Astrocyte of the hippocampus (primary cell): ENCODE measurements around the gene KSR2.
"Not testable (repeated sequence)": the region's sequence is repeated elsewhere in the genome, so short reads cannot be mapped to it uniquely, and the experiment has no call there.

Experiments used
- DNase-seq: peaks from one replicate; pipeline ENCODE4 v3.0.0; 2011; ENCODE audit warnings: low read depth, low spot score

KSR2 gene

DNA sequence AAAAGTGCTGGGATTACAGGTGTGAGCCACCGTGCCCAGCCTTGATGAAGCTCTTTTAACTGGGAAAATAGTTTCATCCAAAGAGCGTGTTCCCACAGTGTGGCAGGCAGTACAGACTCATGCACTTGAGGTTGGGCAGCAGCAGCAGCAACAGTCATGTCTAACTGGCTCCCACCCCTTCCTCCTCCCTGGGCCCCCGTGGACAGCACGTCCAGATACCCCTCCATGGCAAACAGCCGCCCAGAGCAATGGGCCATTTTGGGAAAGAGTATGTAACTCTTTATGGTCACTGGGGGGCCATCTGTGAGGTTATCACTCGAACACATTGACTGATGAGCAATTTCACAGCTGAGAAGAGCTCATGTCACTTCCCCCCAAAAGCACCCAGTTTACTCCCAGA is 328.3 kb downstream of the KSR2 start:
- DNase-seq: no peak

DNA sequence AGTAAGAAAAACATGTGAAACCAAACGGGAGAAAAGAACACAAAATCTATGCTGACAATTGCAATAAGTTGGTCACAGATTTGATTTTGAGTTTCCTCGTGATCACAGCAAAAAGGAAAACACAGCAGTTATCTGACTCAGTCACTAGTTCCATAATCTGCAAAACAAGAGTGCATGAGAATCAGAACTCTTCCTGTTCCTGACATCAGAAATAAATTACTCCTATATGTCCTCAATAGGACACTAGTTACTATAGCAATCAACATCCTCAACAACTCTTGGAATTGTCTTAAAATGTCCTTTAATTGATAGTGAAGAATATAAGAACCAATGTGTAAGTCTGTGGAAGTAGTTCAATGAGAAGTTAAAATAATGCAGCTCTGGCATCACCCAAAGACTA is 339.3 kb downstream of the KSR2 start:
- DNase-seq: no peak

DNA sequence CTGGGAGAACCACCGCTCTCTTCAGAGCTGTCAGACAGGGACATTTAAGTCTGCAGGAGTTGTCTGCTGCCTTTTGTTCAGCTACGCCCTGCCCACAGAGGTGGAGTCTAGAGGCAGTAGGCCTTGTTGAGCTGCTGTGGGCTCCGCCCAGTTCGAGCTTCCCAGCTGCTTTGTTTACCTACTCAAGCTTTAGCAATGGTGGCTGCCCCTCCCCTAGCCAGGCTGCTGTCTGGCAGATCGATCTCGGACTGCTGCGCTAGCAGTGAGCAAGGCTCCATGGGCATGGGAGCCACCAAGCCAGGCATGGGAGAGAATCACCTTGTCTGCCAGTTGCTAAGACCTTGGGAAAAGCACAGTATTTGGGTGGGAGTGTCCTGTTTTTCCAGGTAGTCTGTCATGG is 340.1 kb downstream of the KSR2 start:
- DNase-seq: not testable (repeated sequence)

GRCh38 chr12:117622741-117623140 is 346.0 kb downstream of the KSR2 start:
- DNase-seq: no peak

DNA sequence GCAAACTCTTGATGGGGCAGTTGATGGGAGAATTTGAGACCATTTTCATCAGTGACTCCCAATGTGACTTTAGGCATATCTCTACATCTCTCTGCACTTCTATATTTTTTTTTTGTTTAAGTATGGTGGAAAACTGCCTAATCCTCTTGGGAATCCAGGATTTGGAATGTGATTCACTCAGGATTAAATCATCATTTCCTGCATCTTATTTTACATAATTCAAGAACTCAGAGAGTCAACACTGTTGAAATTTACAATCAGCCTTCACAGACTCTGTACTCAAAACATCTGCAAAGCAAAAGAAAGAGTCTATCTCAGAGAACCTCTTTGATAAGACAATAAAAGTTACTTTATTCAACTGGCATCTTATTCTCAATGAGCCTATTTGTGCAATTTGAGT is 346.7 kb downstream of the KSR2 start:
- DNase-seq: no peak

GRCh38 chr12:117607778-117608177 is 361.0 kb downstream of the KSR2 start:
- DNase-seq: no peak

DNA sequence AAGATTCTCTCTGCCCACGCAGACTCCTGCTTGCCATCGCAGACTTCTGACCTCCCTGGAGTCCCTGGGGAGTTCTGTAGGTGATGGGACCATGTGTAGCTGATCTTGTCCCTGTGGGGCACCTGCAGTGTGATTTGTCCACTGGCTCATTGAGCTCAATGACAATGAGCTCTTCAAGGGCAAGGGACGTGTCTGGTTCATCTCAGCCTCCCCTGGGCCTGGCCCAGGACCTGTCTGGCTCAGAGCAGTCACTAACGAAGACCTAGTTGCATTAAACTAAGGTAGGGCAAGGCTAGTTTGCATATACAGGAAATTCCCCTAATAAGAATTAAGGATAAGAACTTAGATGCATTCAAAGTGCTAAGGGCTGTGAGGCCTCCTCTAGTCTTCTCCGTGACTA is 361.8 kb downstream of the KSR2 start:
- DNase-seq: no peak

DNA sequence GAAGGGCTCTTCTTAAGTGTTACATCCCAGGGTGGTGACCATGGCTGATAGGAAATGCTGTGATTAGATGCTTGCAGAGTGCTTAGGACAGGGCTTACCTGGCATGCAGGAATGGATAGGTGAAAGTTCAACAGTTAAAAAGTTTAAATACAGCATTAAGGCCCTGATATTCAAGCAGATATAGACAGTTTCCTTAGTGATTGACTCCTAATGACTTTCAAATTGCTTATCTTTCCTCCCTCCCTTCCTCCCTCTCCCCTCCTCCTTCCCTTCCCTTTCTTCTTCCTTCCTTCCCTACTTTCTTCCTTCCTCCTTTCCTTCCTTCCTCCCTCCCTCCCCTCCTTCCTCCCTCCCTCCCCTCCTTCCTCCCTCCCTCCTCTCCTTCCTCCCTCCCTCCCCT is 362.8 kb downstream of the KSR2 start:
- no peak for DNase-seq

GRCh38 chr12:117603316-117604113 is 365.3 kb downstream of the KSR2 start:
- no peak for DNase-seq

GRCh38 chr12:117599849-117600248 is 368.9 kb downstream of the KSR2 start:
- DNase-seq: no peak

GRCh38 chr12:117596968-117597367 is 371.8 kb downstream of the KSR2 start:
- no peak for DNase-seq

GRCh38 chr12:117595751-117596150 is 373.0 kb downstream of the KSR2 start:
- no peak for DNase-seq

DNA sequence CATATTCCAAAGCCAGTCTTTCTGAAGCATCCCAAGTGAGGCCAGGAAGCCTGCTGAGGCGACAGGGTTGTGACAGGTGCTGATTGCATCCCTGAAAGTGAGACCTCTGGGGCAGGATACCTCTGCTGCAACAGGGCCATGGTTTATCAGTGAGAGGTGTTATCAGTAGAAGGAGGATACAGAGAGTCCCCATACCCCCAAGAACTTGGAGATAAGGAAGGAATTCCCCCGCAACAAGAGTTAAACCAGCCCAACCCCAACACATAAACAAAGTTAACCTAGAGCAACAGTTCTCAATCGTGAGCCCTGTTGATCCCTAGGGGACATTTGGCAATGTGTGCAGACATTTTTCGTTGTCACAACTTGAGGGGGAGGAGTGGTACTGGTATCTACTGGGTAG is 374.3 kb downstream of the KSR2 start:
- DNase-seq: no peak

DNA sequence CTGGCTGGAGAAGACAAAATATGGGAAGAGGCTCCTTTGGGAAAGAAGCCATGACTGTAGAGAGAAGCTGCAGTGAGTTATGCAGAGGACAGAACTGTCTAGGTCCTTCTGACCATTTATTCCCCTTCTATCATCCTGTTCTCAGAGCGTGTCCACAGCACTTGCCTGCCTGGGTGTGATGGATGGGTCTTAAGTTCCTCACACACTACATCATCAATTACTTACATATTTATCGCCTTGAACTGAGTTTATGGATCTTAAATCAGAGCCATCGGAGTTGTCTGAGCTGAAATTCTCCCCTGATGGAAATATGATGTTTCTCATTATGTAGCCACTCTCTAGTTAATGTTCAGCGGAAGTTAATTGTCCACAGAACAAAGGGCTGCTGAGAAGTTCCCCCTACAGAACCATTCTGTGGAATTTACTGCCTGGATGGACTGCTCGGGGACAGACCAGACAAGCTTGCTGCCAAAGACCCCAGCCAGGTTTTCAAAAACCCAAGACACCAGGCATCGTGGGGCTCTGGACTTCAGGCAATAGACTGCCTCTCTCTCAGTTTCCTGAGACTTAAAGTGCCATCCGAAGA is 374.9 kb downstream of the KSR2 start:
- DNase-seq: no peak

DNA sequence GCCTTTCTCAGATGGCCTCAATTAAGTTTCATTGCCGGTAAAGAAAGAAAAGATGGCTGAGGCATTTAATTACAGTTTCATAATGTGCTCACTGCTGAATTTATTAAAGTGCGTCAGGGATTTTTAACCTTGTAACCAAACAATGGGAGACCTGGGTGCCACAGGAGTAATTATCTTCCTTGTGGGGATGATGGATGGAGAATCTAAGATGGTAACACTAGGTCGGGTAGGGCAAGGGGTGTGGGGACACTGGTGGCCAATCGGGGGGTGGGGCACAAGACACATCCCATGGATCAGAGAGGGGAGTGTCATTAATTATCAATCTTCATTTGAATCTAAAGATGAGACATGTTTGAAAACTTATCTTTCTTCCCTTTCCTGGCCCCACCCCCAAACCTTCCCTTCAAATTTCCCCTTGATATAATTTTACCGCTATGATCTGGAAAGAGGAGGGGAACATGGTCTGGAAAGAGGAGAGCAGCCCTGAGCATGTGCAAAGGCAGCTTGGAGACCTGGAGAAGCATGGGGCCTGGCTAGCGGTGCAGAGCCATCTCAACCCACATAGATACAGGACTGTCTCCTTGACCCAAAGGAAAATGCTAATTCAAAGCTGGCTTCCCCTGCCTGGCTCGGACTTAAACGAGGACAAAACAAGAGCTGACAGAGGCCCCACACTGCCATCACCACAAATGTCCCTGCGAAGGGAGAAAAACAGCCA is 376.0 kb downstream of the KSR2 start:
- no peak for DNase-seq

DNA sequence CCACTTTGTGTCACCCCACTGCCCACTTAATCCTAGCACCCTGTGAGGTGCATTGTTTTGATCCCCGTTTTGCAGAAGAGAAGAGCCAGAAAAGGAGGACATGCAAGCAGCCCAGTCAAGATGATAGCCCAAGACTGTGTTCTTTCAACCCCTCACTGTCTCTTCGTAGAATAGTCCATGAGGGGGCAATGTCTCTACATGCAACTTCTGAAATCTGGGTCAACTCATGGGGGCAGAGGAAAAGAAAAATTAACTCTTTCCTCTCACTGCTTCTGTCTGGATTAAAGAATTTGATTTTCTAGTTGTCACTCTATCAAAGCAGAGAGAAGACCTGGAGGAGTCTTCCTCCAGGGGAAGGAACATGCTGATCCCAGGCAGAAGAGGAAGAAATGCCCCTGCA is 377.8 kb downstream of the KSR2 start:
- DNase-seq: no peak

DNA sequence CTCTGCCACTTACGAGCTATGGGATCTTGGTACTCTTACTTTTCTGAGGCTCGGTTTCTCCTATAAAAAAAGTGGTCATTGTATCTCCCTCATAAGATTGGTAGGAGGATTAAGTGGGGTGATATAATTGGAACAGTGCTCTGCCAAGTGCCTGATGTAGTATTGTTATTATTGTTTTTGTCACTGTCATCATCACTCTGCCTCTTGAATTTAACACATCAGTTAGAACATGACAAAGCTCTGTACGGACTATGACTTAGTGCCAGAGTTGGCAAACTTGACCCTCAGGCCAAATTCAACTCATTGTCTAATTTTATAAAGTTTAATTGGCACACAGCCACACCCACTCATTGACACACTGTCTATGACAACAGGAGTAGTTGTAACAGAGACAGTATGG is 378.4 kb downstream of the KSR2 start:
- no peak for DNase-seq

GRCh38 chr12:117589021-117589420 is 379.8 kb downstream of the KSR2 start:
- no peak for DNase-seq

DNA sequence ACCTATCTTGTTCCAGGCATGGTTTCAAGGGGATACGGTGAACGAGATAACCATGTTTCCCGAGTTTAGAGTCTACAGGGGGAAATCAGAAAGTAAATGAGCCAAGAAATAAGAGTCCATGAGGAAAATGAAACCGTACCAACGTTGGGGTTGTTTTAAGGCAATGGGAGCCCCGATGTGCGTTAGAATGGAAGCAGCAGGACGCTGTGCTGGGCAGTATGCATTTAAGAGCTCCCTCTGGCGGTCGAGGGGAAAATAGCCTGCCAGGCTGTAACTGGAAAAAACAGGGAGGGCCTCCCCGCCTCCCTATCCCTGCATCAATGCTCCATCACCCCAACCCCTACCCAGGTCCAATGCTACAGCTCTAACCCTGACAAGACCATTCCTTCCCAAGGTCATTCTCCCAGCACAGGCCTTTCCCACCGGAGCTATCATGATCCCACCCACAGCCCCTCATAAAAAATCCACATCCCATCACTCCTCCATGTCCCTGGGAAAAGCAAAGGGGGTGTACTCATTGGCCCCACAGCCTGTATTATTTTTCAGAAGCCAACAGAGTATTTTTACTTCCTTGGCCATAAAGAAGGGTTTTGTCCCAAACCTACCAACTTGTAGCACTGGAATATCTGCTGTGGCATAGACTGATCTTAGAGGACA is 381.0 kb downstream of the KSR2 start:
- DNase-seq: peak; percentile 57

DNA sequence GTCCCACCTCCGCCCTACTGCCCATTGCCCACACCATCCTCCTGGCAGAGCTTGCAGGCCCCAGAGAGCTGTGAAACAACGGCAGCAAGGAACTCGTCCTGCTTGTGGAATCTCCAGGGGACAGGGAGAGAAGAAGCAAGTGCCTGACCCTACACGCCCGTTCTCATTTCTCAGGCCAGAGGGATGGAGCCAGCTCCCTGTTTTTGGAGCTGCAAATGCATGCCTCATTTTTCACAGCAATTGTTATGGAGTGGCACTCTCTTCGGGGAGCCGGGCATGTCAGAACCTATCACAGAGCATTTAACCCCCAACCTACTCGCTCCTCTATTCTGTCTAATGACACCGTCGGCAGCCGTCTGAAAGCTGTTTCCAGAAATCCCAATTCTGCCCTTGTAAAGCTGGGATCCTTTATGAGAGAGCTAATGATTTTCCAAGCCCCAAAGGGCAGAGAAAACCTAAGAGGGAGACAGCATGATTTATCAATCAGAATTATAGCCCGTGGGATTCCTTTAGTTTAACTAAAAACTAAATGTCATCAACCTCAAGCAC is 385.0 kb downstream of the KSR2 start:
- DNase-seq: no peak

GRCh38 chr12:117583092-117583491 is 385.7 kb downstream of the KSR2 start:
- no peak for DNase-seq

GRCh38 chr12:117582135-117582784 is 386.5 kb downstream of the KSR2 start:
- no peak for DNase-seq
